WERI-Rb-1 (cell line): ENCODE data around the gene LOXHD1.

Source experiments
- DNase-seq: peaks from one replicate; pipeline ENCODE4 v3.0.0-alpha.2; 2020
- H3K27ac ChIP-seq: fragments of 250-450 bp; sonication (Bioruptor Pico); 2 replicates; pipeline ENCODE4 v1.5.1; 2020; ENCODE audit warnings: mild to moderate bottlenecking, moderate library complexity
- H3K27me3 ChIP-seq: fragments of 250-450 bp; sonication (Bioruptor Pico); 2 replicates; pipeline ENCODE4 v1.5.1; 2021; ENCODE audit warnings: mild to moderate bottlenecking, low read depth, moderate library complexity; ENCODE audit not compliant: insufficient read depth, severe bottlenecking
- H3K36me3 ChIP-seq: fragments of 250-450 bp; sonication (Bioruptor Pico); 2 replicates; pipeline ENCODE4 v1.5.1; 2020; ENCODE audit warnings: mild to moderate bottlenecking, moderate library complexity
- H3K4me3 ChIP-seq: 2 replicates; pipeline ENCODE4 v1.5.1; 2011; ENCODE audit warnings: low read depth, mild to moderate bottlenecking, control low read depth, low read length
- H3K9me3 ChIP-seq: fragments of 250-450 bp; sonication (Bioruptor Pico); 2 replicates; pipeline ENCODE4 v1.5.1; 2021; ENCODE audit warnings: mild to moderate bottlenecking, moderate library complexity; ENCODE audit not compliant: severe bottlenecking
- CTCF ChIP-seq: IDR thresholded peaks from 2 replicates; pipeline ENCODE4 v1.5.1; 2011; ENCODE audit warnings: low read depth, mild to moderate bottlenecking, control low read depth, inconsistent platforms, low read length

Gene LOXHD1

GRCh38 chr18:46571756-46572155 lies 85.3 kb downstream of the LOXHD1 start:
- no peaks in the 10 kb centered on the region for H3K27me3 ChIP-seq
- DNase-seq: no peak
- no peak overlapping the region for H3K27ac ChIP-seq
- TF ChIP-seq CTCF: no peak
- H3K9me3 ChIP-seq: no peaks in the 10 kb centered on the region
- H3K4me3 ChIP-seq: no peak overlapping the region
- H3K36me3 ChIP-seq: no peaks in the 10 kb centered on the region

- Histone ChIP-seq H3K27me3 (no peaks in the 10 kb centered on the region), H3K27ac (no peak overlapping the region), H3K4me3 (no peak overlapping the region), H3K36me3 (no peaks in the 10 kb centered on the region), H3K9me3 (no peaks in the 10 kb centered on the region)
- TF ChIP-seq CTCF: no peak
- DNase-seq: no peak
These were observed 86.4 kb downstream of the LOXHD1 start for GRCh38 chr18:46570666-46571065.

- Histone ChIP-seq H3K4me3 (no peak overlapping the region), H3K9me3 (no peaks in the 10 kb centered on the region), H3K36me3 (no peaks in the 10 kb centered on the region), H3K27ac (no peak overlapping the region), H3K27me3 (no peaks in the 10 kb centered on the region)
- TF ChIP-seq CTCF: no peak
- no peak for DNase-seq
These were observed 86.9 kb downstream of the LOXHD1 start for GRCh38 chr18:46570134-46570533.

- Histone ChIP-seq H3K36me3 (no peaks in the 10 kb centered on the region), H3K9me3 (no peaks in the 10 kb centered on the region), H3K4me3 (no peak overlapping the region), H3K27me3 (no peaks in the 10 kb centered on the region), H3K27ac (no peak overlapping the region)
- DNase-seq: no peak
- TF ChIP-seq CTCF: no peak
These were observed 87.8 kb downstream of the LOXHD1 start for GRCh38 chr18:46569211-46569610.

GRCh38 chr18:46567196-46567595 lies 89.8 kb downstream of the LOXHD1 start:
- H3K36me3 ChIP-seq: no peaks in the 10 kb centered on the region
- no peaks in the 10 kb centered on the region for H3K27me3 ChIP-seq
- TF ChIP-seq CTCF: no peak
- H3K9me3 ChIP-seq: no peaks in the 10 kb centered on the region
- H3K4me3 ChIP-seq: no peak overlapping the region
- no peak overlapping the region for H3K27ac ChIP-seq
- DNase-seq: no peak

- Histone ChIP-seq H3K4me3 (no peak overlapping the region), H3K27me3 (no peaks in the 10 kb centered on the region), H3K36me3 (no peaks in the 10 kb centered on the region), H3K27ac (no peak overlapping the region), H3K9me3 (no peaks in the 10 kb centered on the region)
- no peak for DNase-seq
- TF ChIP-seq CTCF: no peak
These were observed 90.9 kb downstream of the LOXHD1 start for GRCh38 chr18:46566111-46566510.
